GM21723 (cell line): ENCODE data around the gene SLC46A1.

Source experiments
- ATAC-seq: cut with Tn5 transposase; IDR thresholded peaks from one replicate; pipeline ENCODE4 v1.9.1; 2021; ENCODE audit warnings: mild to moderate bottlenecking, moderate library complexity; ENCODE audit not compliant: unreplicated experiment

Gene SLC46A1

GRCh38 chr17:28384281-28385036 is 21.6 kb downstream of the SLC46A1 start:
- ATAC-seq, result peak; percentile 67

- no peak for ATAC-seq
Measured at GRCh38 chr17:28381141-28381825, 24.7 kb downstream of the SLC46A1 start.

- no peak for ATAC-seq
Measured at GRCh38 chr17:28379814-28380801, 25.9 kb downstream of the SLC46A1 start.

DNA sequence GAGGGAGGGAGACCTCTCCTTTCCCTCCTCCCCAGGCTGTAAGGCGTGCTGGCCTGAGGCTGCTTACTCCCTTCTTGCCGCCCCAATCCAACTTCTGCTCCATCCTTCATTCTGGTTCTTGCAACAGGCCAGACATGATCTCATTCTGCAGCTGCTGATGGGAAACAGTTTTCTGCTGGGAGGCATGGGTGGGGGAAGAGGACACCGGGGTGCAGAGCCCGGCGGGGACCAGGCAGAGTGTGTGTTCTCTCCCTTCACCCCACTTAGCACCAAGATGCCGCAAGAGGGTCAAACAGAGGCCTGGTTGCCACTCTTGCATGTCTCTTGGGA is 33.1 kb downstream of the SLC46A1 start:
- no peak for ATAC-seq

- ATAC-seq, result peak; percentile 21
Measured at GRCh38 chr17:28372203-28372944, 33.6 kb downstream of the SLC46A1 start.

DNA sequence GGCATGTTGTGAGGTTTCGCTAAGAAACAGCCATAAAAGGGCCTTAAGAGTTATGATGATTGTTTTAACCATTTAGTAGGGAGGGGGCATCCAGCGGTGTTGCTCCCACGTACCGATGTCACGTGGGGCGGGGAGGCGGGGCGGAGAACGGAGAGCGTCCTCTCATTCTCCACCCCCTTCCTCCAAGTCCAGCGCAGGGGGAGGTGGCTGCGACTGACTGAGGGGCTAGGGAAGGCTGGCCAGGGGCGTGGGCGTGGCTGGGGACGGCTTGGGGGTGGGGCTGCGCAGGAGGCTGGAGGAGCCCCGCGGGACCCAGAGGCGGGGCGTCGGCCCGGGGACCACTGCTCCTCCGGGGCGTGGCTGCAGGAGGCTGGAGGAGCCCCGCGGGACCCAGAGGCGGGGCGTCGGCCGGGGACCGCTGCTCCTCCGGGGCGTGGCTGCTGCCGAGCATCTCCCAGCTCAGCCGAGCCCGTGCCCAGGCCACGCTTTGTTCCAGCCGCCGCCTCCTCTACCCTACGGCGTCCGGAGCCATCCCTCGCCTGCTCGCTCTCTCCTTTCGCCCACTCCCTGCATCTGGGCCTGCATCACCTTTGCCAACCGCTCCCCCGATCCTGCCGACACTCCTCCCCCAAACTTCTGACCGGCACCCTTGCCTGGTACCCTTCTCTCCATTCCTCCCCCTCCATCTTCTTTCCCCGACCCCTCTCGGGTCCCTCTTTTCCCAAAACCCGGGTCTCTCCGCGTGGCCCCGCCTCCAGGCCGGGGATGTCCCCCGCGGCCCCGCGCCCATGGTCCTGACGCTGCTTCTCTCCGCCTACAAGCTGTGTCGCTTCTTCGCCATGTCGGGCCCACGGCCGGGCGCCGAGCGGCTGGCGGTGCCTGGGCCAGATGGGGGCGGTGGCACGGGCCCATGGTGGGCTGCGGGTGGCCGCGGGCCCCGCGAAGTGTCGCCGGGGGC is 34.5 kb downstream of the SLC46A1 start, which contains the start of gene SARM1:
Gene SARM1 (plus strand): TSS at position 450 of the 958 bp plus-strand sequence. CDS start 339 bp downstream, at position 789.
- peak; percentile 76 for ATAC-seq

GRCh38 chr17:28370744-28371103 is 35.3 kb downstream of the SLC46A1 start:
- ATAC-seq, result no peak

DNA sequence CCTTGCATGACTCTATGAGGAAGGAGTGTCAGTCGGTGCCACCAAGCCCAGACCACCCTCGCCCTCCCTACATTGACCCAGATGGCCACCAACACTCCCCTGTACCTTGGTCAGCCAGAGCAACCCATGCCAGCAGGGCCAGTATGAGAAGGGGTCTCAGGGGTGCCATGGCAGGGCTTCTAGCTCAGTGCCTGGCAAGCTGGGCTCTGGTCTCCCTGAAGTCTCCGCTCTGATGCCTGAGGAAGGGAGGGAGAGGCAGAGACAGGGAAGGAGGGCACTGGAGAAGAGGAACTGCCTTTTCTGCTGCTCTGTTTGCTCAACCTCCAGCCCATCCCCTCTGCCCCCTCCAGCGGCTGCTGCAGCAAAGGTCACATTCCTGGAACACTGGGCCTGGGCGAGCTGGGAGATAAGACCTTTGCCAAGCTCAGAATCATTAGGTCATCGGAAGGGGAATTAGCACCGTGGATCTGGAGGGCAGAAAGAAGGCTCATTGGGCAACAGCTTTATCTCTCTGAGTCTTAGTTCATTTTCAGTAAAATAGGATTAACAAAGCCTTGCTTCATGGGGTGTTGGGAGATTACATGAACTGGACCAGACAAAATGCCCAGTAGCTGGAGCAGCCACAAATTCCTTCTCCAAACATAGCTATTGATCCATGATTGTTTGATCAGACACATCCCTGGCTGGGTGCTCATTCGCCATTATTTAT is 35.8 kb downstream of the SLC46A1 start, which contains the start of gene VTN:
Gene VTN (minus strand): TSS at position 273 of the 709 bp plus-strand sequence. CDS start 104 bp downstream, at position 169.
- ATAC-seq, result no peak

DNA sequence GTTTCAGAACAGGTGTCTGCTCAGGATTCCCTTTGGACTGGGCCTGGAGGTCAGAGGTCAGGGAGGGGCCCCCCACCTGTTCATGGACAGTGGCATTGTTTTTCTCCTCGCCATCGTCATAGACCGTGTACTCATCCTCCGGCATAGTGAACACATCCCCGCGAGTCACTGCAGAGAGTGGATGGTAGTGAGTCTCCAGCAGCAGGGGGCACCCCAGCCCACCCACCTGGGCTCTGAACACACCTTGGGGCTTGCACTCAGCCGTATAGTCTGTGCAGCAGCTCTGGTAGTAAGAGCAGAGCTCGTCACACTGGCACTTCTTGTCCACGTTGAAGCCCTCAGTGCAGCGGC is 36.4 kb downstream of the SLC46A1 start:
- no peak for ATAC-seq

GRCh38 chr17:28368915-28369683 is 36.9 kb downstream of the SLC46A1 start:
- ATAC-seq, result no peak

GRCh38 chr17:28368306-28368831 is 37.6 kb downstream of the SLC46A1 start:
- ATAC-seq, result no peak

DNA sequence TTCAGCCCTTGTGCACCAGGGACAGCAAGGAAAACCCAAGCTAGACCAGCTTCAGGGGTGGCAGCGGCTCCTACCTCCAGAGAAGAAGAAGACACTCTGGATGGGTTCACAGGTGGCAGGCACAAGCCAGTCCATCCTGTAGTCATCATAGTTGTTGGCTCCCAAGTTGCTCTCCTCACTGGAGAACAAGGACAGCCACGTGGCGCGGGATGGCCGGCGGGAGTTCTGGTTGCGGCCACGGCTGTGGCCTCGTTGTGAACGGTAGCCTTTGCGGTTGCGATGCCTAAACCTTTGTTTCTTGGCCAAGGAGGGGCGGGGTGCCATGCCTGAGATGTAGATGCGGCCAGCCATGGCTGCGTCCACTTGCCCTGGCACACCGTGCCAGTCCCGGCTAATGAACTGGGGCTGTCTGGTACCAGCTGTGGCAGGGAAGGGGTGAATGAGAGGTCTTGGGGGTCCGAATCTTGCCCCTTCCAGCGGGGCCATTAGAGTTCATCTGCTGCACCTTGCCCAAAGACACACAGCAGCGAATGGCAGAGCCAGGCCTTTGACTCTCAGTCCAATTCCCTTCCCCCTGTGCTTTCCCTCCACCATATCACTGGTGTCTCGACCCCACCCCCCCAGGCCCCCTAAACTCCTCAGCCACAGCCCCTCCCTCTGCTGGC is 38.2 kb downstream of the SLC46A1 start:
- ATAC-seq, result no peak

GRCh38 chr17:28366605-28367004 is 39.4 kb downstream of the SLC46A1 start:
- no peak for ATAC-seq

GRCh38 chr17:28365487-28365886 is 40.5 kb downstream of the SLC46A1 start:
- no peak for ATAC-seq

- ATAC-seq, result no peak
Measured at GRCh38 chr17:28364665-28365363, 41.2 kb downstream of the SLC46A1 start, which contains the start of gene SEBOX. TSS of gene SEBOX (minus strand) at chr17:28365199. CDS start at chr17:28365151, 48 bp downstream.
